RKO (cell line): ENCODE data around the gene MLXIPL.
A peak's percentile ranks its signal among the peaks of the same experiment; 100 is the strongest.
"Not testable (repeated sequence)": the region's sequence is repeated elsewhere in the genome, so short reads cannot be mapped to it uniquely, and the experiment has no call there.

ENCODE experiments used
- DNase-seq: peaks from one replicate; pipeline ENCODE4 v3.0.0-alpha.2; 2016; ENCODE audit warnings: low spot score

MLXIPL gene

GRCh38 chr7:73613954-73614735 is 10.2 kb downstream of the MLXIPL start:
- DNase-seq = no peak

GRCh38 chr7:73612598-73613269 is 11.6 kb downstream of the MLXIPL start:
- peak; percentile 53 for DNase-seq

DNA sequence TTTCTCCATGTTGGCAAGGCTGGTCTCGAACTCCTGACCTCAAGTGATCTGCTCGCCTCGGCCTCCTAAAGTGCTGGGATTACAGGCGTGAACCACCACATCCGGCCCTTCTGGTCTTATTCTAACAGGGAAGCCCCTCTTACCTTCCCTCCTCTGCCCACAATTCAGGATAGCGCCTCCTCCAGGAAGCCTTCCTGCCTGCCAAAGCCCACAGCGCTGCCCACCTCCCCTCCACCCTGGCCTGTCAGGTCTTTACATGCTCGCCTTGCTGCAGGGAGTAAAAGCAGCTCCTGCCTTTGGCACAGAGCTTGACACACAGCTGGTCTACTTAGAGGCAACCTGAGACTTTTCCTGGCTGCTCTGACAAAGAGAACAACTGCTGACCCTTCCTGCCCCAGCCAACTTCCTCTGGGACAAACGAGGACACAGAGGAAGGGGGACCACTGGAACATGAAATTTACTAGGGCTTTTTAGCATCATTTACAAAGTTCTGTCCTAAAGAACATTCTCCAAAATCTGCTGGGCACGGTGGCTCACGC is 13.2 kb downstream of the MLXIPL start:
- no peak for DNase-seq

- DNase-seq = no peak
These were observed 14.2 kb downstream of the MLXIPL start for GRCh38 chr7:73610105-73610504.

DNA sequence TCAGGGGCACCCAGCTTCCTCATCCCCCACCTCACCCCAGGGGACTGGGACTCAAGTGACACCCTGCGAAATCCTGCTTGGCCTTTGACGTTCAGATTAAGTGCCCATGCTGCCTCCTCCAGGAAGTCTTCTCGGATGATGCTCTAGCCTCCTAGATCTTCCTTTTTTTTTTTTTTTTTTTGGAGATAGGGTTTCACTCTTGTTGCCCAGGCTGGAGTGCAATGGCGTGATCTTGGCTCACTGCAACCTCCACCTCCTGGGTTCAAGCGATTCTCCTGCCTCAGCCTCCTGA is 16.7 kb downstream of the MLXIPL start:
- not testable (repeated sequence) for DNase-seq

GRCh38 chr7:73606801-73607691 is 17.3 kb downstream of the MLXIPL start:
- peak; percentile 30 for DNase-seq

GRCh38 chr7:73605601-73606220 is 18.6 kb downstream of the MLXIPL start:
- no peak for DNase-seq

DNA sequence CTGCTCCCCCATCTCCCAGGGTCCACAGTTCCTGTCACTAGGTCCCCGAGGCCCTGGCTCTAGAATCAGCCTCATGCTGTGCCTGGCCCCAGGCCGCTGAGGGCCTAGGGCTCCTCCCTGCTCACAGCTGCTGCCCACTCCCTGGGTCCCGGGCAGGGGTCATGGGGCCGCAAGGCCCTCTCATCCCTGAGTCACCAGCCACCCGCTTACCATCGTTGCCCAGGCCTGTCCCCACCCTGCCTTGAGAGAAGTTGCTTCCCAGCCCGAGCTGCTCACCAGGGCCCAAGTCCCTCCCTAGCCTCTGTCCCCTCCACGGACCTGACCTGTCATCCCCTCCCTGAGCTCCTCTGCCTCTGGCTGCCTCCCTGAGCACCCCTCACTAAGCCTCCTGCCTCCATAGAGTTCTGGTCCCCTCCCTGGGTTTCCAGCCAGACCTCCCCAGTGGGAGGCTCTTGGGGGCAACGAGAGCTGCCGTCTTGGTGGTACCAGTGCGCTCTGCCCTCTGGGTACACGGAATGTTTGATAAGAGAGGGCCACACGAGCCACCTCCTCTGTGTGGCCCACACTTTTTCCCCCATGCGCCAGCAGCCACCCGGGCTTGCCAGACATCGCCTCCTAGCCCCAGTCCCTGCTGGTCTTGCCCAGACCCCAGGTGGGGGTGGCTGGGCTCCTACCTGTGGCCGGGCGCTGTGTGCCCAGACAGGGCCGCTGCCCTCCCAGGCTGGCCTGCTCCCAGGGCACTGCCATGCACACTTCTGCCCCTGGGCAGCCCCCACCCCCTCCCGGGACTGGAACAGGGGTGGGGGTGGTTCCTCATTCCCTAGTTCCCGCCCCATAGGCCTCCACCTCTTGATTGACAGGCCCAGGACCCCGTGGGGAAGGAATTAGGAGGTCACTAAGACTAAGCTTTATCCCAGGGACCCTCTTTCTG is 21.3 kb downstream of the MLXIPL start:
- no peak for DNase-seq

GRCh38 chr7:73599916-73600315 is 24.4 kb downstream of the MLXIPL start:
- no peak for DNase-seq

- DNase-seq = no peak
These were observed 25.0 kb downstream of the MLXIPL start for GRCh38 chr7:73599151-73599882.

- DNase-seq = no peak
These were observed 26.1 kb downstream of the MLXIPL start for GRCh38 chr7:73597978-73598782.

DNA sequence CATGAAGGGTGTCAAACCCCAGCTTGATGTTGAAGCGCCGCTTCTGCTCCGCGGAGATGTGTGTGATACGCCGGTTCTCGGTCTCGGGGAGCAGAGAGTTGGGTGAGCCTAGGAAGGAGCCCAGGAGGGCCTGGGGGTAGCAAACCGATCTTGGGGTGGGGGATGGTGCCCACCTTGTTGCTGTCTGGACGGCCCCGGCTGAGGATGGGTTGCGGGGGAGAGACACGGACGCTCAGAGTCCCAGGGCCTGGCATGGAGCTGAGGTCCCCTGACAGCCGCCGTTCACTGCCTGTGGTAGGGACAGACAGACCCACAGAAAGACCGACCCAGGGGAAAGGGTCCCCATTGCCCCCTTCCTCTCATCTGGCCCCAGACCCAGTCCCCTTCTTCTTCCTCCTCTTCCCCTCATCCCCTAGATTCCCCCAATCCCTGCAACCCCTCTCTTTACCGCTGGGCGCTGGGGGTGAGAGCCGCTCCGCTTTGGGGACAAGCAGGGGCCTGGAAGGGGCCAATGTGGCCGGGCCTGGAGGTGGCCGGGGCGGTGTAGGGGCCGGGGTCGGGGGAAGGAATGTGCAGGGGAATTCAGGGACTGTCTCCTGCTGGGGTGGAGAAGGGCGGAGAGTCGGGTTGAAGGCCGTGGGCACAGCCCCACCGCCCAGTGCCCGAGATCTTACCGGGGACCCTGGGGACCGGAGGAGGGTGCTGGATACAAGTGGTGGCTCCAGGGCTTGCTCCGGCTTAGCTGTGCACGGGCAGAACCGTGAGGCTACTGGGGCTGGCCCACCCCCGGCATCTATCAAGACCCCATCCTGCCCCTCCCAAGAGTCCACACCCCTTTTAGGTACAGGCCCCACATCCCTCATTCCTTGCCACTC is 27.9 kb downstream of the MLXIPL start:
- no peak for DNase-seq

DNA sequence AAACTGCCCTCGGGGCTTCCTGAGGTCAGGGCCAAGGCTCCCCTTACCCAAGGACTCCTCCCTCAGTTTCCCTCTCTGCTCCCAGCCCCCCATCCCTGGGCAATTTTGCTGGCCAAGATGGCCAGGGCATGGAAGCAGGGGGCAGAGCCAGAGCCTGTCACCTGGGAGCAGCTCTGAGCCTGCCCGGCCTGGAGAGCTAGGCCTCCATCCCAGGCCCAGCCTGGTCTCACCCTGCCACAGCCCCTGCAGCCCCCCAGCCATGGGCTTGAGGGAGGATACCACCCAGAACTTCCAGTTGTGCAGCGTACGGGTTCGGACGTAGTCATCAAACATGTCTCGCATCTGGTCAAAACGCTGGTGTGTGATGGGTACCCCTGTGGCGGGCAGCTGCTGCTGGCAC is 29.0 kb downstream of the MLXIPL start:
- DNase-seq = no peak

GRCh38 chr7:73593207-73594045 is 30.9 kb downstream of the MLXIPL start:
- DNase-seq = no peak

DNA sequence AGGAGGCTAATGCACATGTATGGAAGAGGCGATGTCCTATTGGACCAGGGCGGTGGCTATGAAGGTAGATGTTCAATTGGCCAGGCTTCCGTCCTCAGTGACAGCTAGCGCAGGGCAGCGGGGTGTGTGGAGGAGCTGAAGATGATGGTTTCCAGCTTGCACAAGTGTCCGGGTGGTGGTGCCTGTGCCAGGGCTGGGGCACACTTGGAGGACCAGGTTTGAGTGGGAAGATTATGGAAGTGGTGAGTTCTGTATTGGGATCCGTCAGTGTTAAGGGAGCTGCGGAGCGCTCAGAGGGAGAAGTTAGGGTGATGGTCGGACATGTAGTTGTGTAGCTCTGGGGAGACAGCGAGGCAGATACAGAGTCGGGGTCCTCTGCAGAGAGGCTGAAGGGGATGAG is 37.4 kb downstream of the MLXIPL start:
- DNase-seq = no peak

- no peak for DNase-seq
These were observed 39.1 kb downstream of the MLXIPL start for GRCh38 chr7:73585196-73585595.

DNA sequence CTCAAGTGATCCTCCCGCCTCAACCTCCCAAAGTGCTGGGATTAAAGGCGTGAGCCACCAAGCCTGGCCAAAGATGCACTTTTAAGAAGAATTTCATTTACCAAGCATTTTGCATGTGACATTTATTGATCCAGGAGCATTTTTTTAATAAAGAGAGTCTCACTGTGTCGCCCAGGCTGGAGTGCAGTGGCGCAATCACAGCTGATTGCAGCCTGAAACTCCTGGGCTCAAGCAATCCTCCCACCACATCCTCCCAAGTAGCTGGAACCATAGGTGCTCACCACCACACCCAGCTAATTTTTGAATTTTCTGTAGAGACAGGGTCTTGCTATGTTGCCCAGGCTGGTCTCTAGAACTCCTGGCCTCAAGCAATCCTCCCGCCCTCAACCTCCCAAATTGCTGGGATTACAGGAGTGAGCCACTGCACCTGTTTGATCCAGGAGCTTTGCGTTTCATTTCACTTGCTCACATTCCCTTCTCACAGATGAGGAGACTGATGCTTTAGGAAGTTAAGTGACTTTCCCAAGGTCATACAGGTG is 41.6 kb downstream of the MLXIPL start:
- no peak for DNase-seq
